ENCODE results near the gene MRPL43. TPM values are rescaled to one million over a fixed set of nuclear protein-coding genes. Genes with fewer than 3 reads are reported as not detected.
"Not testable (repeated sequence)": the region's sequence is repeated elsewhere in the genome, so short reads cannot be mapped to it uniquely, and the experiment has no call there.

MRPL43 gene
- total RNA-seq, result 74.7 TPM

DNA sequence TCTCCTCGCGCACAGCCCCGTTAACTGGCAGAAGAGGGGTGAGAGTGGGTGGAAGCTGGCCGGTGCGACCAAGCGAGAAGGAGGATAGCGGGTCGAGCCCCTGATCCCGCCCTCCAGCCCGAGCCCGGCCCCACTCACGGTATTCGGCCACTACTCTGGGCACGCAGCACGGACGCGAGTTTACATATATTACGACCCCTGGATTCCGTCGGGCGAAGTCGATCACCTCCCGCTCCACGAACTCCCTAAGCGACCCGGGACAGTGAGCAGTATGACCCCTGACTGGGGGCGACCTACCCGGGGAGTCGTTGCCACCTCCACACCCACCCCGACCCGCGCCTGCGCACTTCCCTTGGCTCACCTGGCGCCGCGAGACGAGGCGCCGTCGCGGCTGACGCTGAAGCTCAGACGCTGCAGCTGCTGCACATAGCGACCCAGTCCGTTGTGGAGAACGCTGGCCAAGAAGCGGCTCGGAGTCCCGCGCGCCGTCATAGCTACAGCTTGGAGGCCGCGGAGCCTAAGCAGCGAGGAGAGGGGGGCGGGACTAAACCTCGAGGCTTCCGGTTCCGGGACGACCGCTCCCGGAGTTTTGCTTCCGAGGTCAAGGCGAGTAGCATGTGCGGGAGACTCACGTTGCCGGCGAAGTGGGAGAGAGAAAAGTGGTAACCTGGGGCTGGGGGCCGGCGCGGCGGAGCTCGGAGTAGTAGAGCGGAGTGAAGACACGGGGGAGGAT is at the start of gene MRPL43, which contains the start of gene TWNK:
Gene MRPL43 (minus strand): TSS at position 546 of the 733 bp plus-strand sequence. CDS start 54 bp downstream, at position 492.
Gene TWNK (plus strand): TSS at position 592 of the 733 bp plus-strand sequence. CDS start 668 bp downstream, outside the sequence.
- peak; percentile 87 for DNase-seq (ENCODE audit: low spot score)

DNA sequence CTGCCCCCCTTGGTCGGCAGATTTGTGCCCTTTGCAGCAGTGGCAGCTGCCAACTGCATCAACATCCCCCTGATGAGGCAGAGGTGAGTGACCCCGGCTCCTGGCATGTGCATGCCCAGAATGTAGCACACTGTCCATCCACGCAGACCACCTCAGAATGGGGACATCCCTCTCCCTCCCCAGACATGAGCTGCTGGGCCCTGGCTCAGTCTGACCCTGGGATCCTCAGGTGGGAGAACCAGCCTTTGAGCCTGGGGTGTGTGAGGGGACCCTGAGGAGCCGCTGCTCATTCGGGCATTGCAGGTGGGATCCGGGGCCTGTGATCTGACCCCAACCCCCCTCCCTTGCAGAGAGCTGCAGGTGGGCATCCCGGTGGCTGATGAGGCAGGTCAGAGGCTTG is 49.4 kb upstream of the MRPL43 start:
- no peak for DNase-seq (ENCODE audit: low spot score)

DNA sequence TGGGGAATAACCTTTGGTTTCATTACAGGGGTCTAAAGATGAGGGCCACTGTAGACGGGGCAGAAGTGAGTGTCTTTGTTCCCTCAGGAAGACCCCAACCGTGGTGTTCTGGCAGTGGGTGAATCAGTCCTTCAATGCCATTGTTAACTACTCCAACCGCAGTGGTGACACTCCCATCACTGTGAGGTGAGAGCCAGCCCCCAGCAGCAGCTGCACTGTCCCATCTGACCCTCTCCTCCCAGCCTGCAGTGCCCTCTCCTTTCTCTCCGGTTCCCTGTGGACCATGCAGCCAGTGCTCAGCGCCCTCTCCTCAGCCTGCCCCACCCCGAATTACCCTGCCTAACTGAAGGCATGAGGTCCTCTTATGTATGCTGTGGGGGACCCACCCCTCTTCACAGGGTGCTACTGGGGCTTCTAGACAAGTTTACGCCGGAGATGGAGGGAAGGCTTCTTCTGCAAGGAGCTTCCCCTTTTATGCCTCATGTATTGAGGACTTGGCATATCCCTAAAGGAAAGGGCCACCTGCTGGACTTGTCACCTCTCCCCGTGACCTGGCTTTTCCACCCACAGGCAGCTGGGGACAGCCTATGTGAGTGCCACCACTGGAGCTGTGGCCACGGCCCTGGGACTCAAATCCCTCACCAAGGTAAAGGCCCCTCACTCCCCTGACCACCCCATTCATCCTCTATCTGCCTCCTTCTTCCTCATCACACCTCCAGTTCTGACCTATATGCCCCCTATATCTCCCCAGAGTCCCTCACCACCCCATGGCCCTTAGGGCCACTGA is 48.8 kb upstream of the MRPL43 start:
- no peak for DNase-seq (ENCODE audit: low spot score)

DNA sequence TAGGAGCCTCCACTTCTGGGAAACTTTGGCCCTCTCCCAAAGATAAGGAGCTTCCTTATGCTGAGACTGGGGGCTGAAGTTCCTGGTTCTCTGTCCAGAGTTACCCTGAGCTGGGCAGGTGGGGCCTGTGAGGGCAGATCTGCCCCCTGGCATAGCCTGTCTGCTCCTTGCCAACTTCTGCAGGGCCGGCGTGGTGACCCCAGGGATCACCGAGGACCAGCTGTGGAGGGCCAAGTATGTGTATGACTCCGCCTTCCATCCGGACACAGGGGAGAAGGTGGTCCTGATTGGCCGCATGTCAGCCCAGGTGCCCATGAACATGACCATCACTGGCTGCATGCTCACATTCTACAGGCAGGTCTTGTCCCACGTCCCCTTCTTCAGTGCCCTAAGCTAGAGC is 48.0 kb upstream of the MRPL43 start:
- no peak for DNase-seq (ENCODE audit: low spot score)

DNA sequence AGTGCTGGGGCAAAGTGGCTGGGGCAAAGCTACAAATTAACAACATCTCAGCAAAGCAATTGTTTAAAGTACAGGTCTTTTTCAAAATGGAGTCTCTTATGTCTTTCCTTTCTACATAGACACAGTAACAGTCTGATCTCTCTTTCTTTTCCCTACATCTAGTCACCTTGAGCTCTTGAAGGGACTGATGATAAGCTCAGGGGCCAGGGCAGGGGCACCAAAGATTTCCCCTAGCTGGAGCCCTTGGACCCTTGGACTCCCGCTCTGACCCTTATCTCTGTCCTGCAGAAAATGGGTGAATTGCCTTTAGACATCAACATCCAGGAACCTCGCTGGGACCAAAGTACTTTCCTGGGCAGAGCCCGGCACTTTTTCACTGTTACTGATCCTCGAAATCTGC is 47.1 kb upstream of the MRPL43 start:
- not testable (repeated sequence) for DNase-seq (ENCODE audit: low spot score)

DNA sequence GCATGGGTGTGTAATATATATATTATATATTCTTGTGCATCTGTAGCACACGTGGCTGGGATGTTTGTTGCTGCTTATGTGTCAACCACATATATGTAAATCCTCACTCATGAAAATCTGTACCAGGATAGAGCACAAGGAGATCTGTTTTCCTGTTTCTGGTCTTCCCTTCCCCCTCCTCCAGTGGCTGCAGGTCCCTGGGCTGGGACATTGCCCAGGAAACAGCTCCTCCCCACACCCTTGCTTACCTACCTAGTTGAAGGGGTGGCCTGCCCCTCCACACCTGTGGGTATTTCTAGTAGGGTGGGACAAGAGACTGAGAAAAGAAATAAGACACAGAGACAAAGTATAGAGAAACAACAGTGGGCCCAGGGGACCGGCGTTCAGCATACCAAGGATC is 46.0 kb upstream of the MRPL43 start:
- no peak for DNase-seq (ENCODE audit: low spot score)

DNA sequence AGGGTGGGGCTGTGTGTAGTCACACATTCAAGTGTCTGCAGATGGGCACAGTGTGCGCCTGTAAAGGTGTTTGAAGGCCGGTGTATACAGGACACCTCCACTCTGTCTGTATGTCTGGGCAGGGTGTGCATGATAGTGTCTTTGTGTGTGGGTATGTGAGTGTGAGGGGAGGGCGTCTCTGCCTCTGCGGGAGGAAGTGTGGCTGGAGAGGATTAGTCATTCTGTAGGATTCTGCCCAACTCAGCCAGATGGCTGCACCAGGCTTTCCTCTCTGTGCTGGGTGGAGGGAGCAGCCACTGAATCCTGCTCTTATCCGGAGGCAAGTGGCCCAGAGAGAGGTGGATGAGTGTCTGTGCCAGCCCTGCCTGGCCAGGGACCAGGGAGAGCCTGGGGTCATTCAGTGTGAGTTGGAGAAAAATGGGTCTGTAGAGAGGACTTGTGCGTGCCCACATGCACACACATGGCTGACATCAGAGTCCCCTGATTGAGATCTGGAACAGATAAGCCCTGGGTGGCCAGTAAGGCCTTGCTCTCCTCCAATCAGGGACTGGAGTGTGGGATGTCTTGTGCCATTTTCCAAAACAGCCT is 45.4 kb upstream of the MRPL43 start:
- DNase-seq (ENCODE audit: low spot score), result peak; percentile 74

DNA sequence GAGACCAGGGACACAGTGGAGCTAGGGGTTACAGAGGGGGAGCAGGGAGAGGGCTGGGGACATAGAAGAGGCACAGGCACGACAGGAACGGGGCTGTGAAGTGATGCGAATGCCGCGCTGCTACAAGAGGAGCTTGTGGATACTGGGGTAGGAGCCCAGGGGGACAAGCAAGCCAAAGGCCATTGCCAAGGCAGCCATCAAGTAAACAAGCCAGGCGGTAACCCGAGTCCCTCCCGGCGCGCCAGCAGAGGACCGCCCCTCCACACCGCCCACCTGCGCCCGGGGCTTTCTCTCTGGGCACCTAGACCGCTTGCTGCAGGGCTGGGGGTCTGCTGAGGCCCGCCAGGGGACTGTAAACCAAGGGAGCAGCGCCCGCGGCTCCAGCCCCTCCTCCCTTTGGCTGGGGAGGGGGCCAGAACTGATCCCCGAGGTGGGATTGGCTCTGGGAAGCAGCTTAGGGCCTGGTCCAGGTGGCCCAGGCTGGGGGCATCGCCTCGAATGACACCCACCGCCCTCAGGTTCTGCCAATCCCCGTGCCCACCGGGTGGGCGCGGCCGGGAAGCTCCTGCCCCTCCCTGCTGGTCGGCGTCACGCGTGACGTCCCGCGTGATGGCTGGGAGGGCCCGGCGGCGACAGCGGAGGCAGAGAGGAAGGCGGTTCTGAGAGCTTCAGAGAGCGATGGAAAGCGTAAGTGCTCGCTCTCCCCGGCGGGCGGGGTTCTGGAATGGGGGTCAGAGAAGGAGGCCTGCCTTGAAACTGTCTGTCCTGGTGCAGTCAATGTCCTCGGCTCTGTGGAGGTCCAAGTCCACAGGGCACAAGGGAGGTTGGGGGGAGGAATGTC is 44.7 kb upstream of the MRPL43 start:
- DNase-seq (ENCODE audit: low spot score), result peak; percentile 83

DNA sequence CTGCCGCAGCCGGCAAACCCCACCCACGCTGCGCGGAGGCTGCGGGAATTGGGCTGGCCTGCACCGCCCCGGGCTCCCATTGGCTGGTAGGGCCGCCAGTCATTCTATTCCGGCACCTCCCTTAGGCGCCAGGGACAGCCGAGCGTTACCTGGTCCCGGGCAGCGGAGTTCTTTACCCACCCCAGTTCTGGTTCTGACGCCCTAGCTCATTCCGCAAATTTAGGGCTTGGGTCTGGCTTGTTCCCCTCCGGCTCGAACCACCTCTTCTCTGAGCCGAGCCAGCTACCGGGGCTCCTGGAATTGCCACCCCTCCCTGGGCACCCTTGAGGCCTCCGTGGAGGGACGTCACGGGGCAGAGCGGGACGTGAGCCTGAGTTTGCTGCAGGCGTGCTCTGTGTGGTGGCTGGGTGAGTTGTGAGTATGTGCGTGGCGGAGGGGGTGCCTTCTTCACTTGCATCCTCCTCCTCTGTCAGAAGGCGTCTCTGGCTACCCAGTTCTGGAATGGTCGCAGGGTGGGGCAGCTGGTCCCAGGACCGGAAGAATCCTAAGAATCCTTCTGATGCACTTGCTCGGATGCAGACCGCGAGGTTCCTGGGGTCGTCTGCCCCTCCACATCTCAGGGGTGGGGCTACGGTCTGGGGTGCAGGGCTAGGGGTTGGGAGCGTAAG is 44.0 kb upstream of the MRPL43 start, which contains the start of the genes PDZD7 and SFXN3:
Gene PDZD7 (minus strand): TSS at position 2 of the 668 bp plus-strand sequence. CDS start 910 bp downstream, outside the sequence.
Gene SFXN3 (plus strand): TSS at position 107 of the 668 bp plus-strand sequence. CDS start 3,461 bp downstream, outside the sequence.
- DNase-seq (ENCODE audit: low spot score), result peak; percentile 96

DNA sequence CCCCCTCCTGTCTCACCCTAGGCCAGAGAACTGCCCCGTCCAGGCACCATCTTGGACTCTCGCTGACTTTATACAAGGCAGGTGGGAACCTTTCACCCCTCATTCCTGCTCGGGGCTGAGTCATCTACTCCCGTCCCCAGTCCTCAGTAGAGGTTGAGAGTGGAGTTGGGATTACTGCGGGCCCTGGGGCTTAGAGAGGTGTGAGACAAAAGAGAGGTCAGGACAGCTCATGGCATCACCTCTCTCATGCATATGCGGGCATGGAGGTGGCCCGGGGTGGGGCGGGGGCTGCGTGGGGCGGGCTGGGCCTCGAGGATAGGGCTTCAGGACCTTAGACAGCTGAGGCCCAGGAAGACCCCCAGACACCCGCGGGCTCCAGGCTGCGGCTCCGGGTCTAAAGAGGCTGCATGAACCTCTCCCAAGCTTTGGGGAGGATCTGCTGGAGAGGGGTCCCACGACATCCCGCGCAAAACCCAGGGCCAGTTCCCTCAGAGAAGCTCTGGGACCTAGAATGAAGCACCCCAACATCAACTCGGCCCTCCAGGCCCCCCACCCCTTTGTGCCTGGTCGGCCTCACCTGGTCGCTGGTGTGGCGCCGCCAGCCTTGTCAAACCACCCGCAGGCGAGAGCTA is 43.3 kb upstream of the MRPL43 start:
- no peak for DNase-seq (ENCODE audit: low spot score)

DNA sequence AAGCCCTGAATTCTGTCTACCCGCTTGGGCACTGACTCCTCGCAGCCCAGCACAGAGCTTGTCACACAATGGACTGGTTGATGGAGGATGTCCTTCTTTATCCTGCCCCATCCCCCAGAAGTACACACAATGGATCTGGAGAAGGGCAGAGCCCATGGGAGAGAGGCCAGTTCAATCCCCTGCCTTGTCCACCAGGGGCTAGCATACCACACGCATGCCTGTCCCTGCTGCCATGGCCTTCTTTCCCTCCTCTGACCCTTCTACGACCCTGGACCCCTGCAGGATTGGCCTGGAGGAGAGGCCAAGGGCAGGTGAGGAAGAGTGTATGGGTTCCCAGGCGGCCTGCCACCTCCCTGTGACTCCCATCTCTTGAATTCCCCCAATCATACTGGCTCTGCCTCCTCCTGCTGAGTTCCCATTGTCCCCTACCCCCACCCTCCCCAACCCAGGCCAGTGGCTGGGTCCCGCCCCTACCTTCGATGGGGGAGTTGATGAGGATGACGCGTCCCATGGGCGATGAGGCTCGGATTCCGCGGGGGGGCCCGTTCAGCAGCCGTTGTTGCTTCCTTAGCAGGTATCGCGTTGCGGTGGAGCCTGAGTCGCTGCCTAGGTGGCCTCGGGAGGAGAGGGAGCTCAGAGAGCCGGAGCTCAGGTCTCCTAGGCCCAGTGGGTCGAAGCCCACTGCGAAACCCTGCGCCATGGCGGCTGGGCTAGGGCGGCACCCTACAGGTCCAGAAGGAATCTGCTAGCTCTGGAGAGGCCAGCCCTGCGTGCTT is 42.4 kb upstream of the MRPL43 start:
- no peak for DNase-seq (ENCODE audit: low spot score)

DNA sequence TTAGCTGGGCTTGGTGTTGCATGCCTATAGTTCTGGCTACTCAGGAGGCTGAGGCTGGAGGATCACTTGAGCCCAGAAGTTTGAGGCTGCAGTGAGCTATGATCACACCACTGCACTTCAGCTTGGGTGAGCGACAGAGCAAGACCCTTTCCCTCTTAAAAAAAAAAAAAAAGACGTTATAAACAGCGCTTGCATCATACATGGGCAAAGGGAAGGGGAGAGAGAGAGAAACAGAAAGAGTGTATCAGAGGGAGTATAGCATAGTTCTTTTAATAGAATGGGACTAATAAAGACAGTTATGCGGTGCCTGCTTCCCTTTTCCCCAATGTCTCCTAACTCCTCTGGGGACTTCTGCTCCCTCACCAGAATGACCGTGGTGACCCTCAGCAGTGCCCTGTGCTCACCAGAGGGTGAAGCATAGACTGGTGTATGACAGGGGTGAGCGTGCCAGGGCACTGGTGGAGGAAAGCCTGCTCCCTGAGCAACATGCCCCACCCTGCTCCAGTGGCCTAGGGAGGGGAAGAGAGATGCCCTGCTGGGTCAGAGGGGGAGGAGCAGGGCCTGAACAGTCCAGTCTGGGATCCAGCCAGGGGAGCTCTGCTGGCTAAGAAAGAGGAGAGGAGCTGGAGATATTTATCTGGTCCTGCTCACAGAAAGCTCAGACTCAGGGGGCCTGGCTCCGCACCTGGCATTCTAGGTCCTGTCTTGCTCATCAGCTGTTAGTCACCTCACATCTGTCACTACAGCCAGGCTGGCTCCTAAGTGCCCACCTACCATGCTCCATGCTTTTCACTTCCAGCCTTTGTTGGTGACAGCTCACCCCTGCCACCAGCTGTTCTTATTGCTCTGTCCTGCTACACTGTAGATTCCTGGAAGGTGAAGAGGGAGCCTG is 41.4 kb upstream of the MRPL43 start:
- DNase-seq (ENCODE audit: low spot score), result no peak

DNA sequence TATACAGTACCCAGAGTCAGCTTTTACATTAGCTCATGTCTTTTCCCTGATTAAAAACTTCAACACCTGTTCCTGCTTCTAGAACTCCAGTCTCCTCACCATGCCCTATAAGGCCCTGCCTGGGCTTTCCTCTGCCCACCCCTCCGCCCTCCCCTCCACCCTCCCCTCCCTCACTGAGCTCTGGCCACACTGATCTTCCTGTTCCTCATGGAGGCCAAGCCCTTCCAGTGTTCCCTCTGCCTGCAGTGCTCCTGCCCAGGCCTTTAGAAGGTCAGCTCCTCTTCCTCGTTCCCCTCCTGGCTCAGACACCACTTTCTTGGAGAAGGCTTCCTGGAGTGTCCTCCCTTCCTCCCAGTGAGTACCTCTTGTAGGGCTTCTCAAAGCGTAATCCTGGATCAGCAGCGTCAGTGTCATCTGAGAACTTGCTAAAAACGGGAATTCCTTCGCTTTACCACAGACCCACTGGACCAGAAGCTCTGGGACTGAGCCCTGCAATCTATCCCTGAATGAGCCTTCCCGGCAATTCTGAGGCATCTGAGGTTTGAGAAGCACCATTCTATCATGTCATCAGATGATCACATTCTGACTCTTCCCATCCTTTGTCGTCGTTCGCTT is 39.9 kb upstream of the MRPL43 start:
- DNase-seq (ENCODE audit: low spot score), result no peak

DNA sequence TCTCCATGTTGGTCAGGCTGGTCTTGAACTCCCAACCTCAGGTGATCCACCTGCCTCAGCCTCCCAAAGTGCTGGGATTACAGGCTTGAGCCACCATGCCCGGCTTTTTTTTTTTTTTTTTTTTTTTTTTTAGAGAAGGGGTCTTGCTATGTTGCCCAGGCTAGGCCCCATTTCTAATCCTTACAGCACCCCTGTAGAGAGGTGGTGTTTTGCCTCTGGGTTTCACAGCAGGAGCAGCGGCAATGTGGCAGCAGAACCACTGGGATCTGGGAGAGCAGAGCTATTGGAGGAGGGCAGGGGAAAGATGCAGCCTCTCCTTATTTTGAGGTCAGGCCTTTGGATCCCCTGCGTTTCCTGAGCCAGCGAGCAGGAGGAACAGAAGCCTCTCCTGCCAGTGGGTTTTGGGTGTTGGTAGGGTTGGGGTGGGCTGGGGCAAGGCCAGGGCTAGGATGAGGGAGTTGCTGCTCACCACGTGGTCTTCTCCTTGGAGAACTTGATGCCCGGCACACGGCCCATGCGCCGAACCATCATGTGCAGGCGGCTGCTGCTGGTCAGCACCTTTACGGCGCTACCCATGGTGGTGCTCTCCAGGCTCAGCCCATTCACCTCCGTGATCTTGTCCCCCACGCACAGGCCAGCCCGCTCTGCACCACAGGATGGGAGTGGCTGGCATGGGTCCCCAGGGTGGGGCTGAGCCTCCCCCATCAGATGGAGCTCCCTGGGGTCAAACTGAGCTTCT is 35.8 kb upstream of the MRPL43 start:
- DNase-seq (ENCODE audit: low spot score), result no peak

DNA sequence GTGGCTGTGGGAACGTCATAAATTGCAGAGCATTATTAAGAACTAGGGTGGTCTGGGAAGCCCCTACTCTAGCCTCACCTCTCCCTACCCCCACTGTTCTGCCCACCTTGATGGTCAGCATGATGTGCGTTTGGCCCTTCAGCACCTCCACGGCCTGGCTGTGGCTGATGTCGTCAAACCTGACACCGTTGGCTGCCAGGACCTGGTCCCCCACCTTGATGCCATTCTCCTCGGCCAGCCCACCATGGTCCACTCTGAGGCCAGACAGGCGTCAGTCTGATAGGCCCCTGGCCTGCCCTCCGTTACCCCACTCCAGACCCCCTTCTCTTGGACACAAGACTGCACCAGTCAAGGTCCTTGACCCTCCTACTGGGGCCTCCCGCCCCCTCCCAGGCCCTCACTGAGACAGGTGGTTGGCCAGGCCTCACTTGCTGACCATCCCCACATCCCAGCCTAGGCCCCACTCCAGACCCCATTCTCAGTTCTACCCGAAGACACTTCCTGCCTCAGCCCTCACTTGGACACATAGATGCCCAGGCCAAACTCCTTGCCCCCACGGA is 34.5 kb upstream of the MRPL43 start:
- no peak for DNase-seq (ENCODE audit: low spot score)

DNA sequence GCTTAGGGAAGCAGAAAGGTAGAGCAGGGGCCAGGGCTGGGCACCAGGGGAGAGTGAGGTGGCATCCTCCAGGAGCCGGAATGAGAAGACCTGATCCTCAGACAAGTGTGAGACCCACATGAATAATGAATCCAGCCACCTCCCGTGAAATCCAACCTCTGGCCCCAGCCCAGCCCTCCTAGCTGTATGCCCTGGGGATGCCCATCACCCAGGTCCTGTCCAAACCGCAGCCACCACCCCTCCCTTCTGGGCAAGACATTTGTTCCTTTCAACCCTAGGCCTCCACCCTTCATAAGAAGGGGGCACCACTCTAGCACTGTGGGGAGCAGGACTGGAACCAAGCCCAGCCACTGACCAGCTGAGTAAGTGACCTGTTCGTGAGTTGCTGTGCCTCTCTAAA is 33.9 kb upstream of the MRPL43 start:
- no peak for DNase-seq (ENCODE audit: low spot score)

Measured in ureter (tissue), 1 donor.